ENCODE measurements around the gene KPNA1. TPM values are rescaled to one million over a fixed set of nuclear protein-coding genes. Genes with fewer than 3 reads are reported as not detected.

Gene KPNA1
- total and polyA plus RNA-seq, 2 of the 13 experiments (the other 11 are each of a cell fraction or from before 2014, with no cell fraction given), result 15.4 to 30.0 TPM

DNA sequence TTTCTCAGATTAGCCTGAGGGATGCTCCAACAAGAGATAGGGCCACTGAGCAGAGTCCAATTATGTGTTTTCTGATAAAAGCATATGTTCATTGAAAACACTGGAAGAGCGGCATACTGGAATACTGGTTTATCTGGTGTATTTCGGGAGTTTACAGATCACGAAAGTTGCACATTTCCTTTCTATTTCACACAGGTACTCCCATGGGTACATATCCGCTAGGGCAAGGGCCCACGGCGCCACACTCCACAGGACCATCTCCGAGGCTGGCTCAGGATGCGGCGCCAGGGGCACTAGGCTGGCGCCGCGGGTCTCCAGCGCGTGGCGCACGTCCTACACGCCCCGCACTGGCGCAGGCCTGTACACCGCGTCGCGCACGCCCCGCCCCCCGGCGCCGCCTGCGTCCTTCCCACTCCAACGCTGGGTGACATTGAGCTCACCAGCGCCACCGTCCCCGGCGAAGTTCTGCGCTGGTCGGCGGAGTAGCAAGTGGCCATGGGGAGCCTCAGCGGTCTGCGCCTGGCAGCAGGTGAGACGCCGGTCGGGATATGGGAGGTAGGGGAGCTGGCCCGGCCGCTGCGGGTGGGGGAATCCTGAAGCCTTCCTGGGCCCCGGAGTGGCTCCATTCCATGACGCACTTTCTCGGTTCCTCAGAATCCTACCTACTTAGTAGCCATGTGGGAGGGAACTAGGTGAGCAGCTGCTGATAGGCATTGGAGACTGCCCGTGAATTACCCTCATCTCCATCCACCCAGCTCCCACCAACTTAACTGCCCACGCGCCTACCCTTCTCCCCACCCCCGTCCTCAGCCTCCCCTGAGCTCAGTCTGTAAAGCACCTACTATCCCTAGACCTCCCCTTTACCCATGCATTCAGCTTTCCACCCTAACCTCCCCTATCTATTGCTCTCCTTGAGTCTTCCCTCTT is 130.7 kb downstream of the KPNA1 start, which contains the start of gene FAM162A (continued):
- peak; percentile 93 for TF ChIP-seq IKZF5 (CRISPR knock-in tag; IDR thresholded peaks at IDR 0.05)
- TF ChIP-seq ZNF10 (CRISPR knock-in tag; IDR thresholded peaks at IDR 0.05; ENCODE audit: borderline replicate concordance, low read depth), result no peak
- peak; percentile 61; the same call in 1 of the 2 replicates for TF ChIP-seq EEA1 (CRISPR knock-in tag; IDR thresholded peaks at IDR 0.05; ENCODE audit: borderline replicate concordance)
- TF ChIP-seq KLF15 (CRISPR knock-in tag; IDR thresholded peaks at IDR 0.05; ENCODE audit: borderline replicate concordance), result no peak; the same call in 1 of the 2 replicates
- peak; percentile 83 for TF ChIP-seq MLX (CRISPR knock-in tag; IDR thresholded peaks at IDR 0.05)
- no peak for TF ChIP-seq ZNF530 (CRISPR knock-in tag; IDR thresholded peaks at IDR 0.05; ENCODE audit: low read depth)
- 0 out of 2 replicates have a peak, but pooled peaks have one; percentile 17 for TF ChIP-seq ZXDC (CRISPR knock-in tag; IDR thresholded peaks at IDR 0.05)
- no peak for TF ChIP-seq PAF1 (CRISPR knock-in tag; IDR thresholded peaks at IDR 0.05)
- peak; percentile 83; the same call in 1 of the 2 replicates for TF ChIP-seq ZNF264 (CRISPR knock-in tag; IDR thresholded peaks at IDR 0.05)
- no peak for TF ChIP-seq ZNF672 (CRISPR knock-in tag; IDR thresholded peaks at IDR 0.05)
- no peak for TF ChIP-seq KDM6A (CRISPR knock-in tag; IDR thresholded peaks at IDR 0.05; ENCODE audit: low read depth)
- peak; percentile 72; the same call in 1 of the 2 replicates for TF ChIP-seq DNMT1 (CRISPR knock-in tag; IDR thresholded peaks at IDR 0.05)
- no peak for TF ChIP-seq ZNF550 (CRISPR knock-in tag; IDR thresholded peaks at IDR 0.05; ENCODE audit: borderline replicate concordance)
- TF ChIP-seq MXD1 (CRISPR knock-in tag; IDR thresholded peaks at IDR 0.05), result peak; percentile 93
- 0 out of 2 replicates have a peak, but pooled peaks have one; percentile 71 for TF ChIP-seq ATF5 (CRISPR knock-in tag; IDR thresholded peaks at IDR 0.05; ENCODE audit: low read depth)
- TF ChIP-seq HDAC6 (IDR thresholded peaks at IDR 0.05; ENCODE audit: low read depth, low read length), result no peak
- TF ChIP-seq ZNF12 (CRISPR knock-in tag; IDR thresholded peaks at IDR 0.05), result peak; percentile 81; the same call in 1 of the 2 replicates
- TF ChIP-seq ZNF513 (CRISPR knock-in tag; conservative IDR thresholded peaks at IDR 0.05), result 0 out of 2 replicates have a peak, but pooled peaks have one; percentile 46
- TF ChIP-seq TBX3 (IDR thresholded peaks at IDR 0.05; ENCODE audit: borderline replicate concordance), result no peak
- TF ChIP-seq ZNF30 (CRISPR knock-in tag; IDR thresholded peaks at IDR 0.05), result no peak
- TF ChIP-seq STAT5B (CRISPR knock-in tag; IDR thresholded peaks at IDR 0.05), result 0 out of 2 replicates have a peak, but pooled peaks have one; percentile 21
- TF ChIP-seq SP140L (CRISPR knock-in tag; IDR thresholded peaks at IDR 0.05; ENCODE audit: borderline replicate concordance), result 0 out of 2 replicates have a peak, but pooled peaks have one; percentile 18

Data from HepG2 (cell line).